WTC11 (cell line): ENCODE results near the gene SLC20A1. TPM values are rescaled to one million over a fixed set of nuclear protein-coding genes. Genes with fewer than 3 reads are reported as not detected.
A peak's percentile ranks its signal among the peaks of the same experiment; 100 is the strongest.

Source experiments
- ATAC-seq: fragments of 200-7000 bp; cut with Tn5 transposase; 2 replicates; pipeline ENCODE4 v1.10.0; 2021; ENCODE audit warnings: mild to moderate bottlenecking, moderate library complexity
- Bru-seq: library from RNA; stranded (reverse); fragments of 400-500 nt; gene quantifications from one replicate; lab custom pipeline; 2021; lab: Mats Ljungman, UMichigan
- CTCF ChIA-PET: fragments of 300-600 bp; sonication (Branson Sonifier 250); formaldehyde crosslinking; loops from one replicate; lab custom pipeline; 2021; ENCODE audit warnings: antibody characterized with exemption; lab: Charles Lee
- POLR2A ChIA-PET: fragments of 350-600 bp; sonication (Branson Sonifier 250); formaldehyde crosslinking; loops from one replicate; lab custom pipeline; 2021; ENCODE audit warnings: antibody characterized with exemption; lab: Charles Lee
- DNase-seq: peaks from one replicate; pipeline ENCODE4 v3.0.0; 2021; ENCODE audit warnings: low spot score
- H3K27ac Mint-ChIP-seq: 2 replicates; pipeline ENCODE4 v1.8.0; 2021; ENCODE audit warnings: mixed read lengths
- H3K27me3 Mint-ChIP-seq: 2 replicates; pipeline ENCODE4 v1.8.0; 2021; ENCODE audit warnings: low read depth, mild to moderate bottlenecking, moderate library complexity, mixed read lengths
- H3K36me3 Mint-ChIP-seq: 2 replicates; pipeline ENCODE4 v1.8.0; 2021; ENCODE audit warnings: mixed read lengths
- H3K4me1 Mint-ChIP-seq: 2 replicates; pipeline ENCODE4 v1.8.0; 2022; ENCODE audit warnings: mixed read lengths
- H3K4me3 Mint-ChIP-seq: 2 replicates; pipeline ENCODE4 v1.8.0; 2021; ENCODE audit warnings: mild to moderate bottlenecking, moderate library complexity, mixed read lengths
- H3K9me3 Mint-ChIP-seq: 2 replicates; pipeline ENCODE4 v1.8.0; 2021; ENCODE audit warnings: mixed read lengths
- ATF6 ChIP-seq: sonication (generic); formaldehyde crosslinking; IDR thresholded peaks from 2 replicates; pipeline ENCODE4 v1.8.1; 2023; ENCODE audit warnings: mild to moderate bottlenecking, missing genetic modification reagents
- CREM ChIP-seq: sonication (generic); formaldehyde crosslinking; IDR thresholded peaks from 2 replicates; pipeline ENCODE4 v1.8.1; 2022; ENCODE audit warnings: mild to moderate bottlenecking, missing genetic modification reagents, moderate library complexity
- CTCF ChIP-seq: fragments of 200-600 bp; IDR thresholded peaks from 2 replicates; pipeline ENCODE4 v1.8.0; 2022; ENCODE audit warnings: antibody characterized with exemption
- FOXJ3 ChIP-seq: sonication (generic); formaldehyde crosslinking; IDR thresholded peaks from 2 replicates; pipeline ENCODE4 v1.9.0; 2021; ENCODE audit warnings: missing genetic modification reagents, mild to moderate bottlenecking, borderline replicate concordance
- FOXK1 ChIP-seq: sonication (generic); formaldehyde crosslinking; IDR thresholded peaks from 2 replicates; pipeline ENCODE4 v1.8.0; 2022; ENCODE audit warnings: mild to moderate bottlenecking, moderate library complexity, missing genetic modification reagents
- GABPB1 ChIP-seq: sonication (generic); formaldehyde crosslinking; IDR thresholded peaks from 2 replicates; pipeline ENCODE4 v1.8.1; 2023; ENCODE audit warnings: mild to moderate bottlenecking, missing genetic modification reagents
- JAZF1 ChIP-seq: fragments of 250-450 bp; sonication (Bioruptor Pico); IDR thresholded peaks from 2 replicates; pipeline ENCODE4 v1.9.0; 2021; ENCODE audit warnings: moderate library complexity, mild to moderate bottlenecking, inconsistent platforms
- JUN ChIP-seq: sonication (generic); formaldehyde crosslinking; IDR thresholded peaks from 2 replicates; pipeline ENCODE4 v1.8.0; 2023; ENCODE audit warnings: mild to moderate bottlenecking, missing genetic modification reagents
- NFE2L1 ChIP-seq: sonication (generic); formaldehyde crosslinking; IDR thresholded peaks from 2 replicates; pipeline ENCODE4 v1.8.1; 2023; ENCODE audit warnings: missing genetic modification reagents
- PRDM15 ChIP-seq: sonication (generic); formaldehyde crosslinking; IDR thresholded peaks from 2 replicates; pipeline ENCODE4 v1.8.0; 2022; ENCODE audit warnings: missing genetic modification reagents
- RELA ChIP-seq: sonication (generic); formaldehyde crosslinking; IDR thresholded peaks from 2 replicates; pipeline ENCODE4 v1.8.1; 2022; ENCODE audit warnings: missing genetic modification reagents, mild to moderate bottlenecking, borderline replicate concordance
- SP1 ChIP-seq: sonication (generic); formaldehyde crosslinking; conservative IDR thresholded peaks from 2 replicates; pipeline ENCODE4 v1.8.1; 2022; ENCODE audit warnings: missing genetic modification reagents
- TEAD1 ChIP-seq: sonication (generic); formaldehyde crosslinking; IDR thresholded peaks from 2 replicates; pipeline ENCODE4 v1.8.0; 2022; ENCODE audit warnings: mild to moderate bottlenecking, missing genetic modification reagents
- TP53 ChIP-seq: sonication (generic); formaldehyde crosslinking; IDR thresholded peaks from 2 replicates; pipeline ENCODE4 v1.8.1; 2023; ENCODE audit warnings: mild to moderate bottlenecking, missing genetic modification reagents
- USF2 ChIP-seq: sonication (generic); formaldehyde crosslinking; IDR thresholded peaks from 2 replicates; pipeline ENCODE4 v1.8.1; 2023; ENCODE audit warnings: mild to moderate bottlenecking, missing genetic modification reagents, moderate library complexity
- ZBTB21 ChIP-seq: sonication (generic); formaldehyde crosslinking; IDR thresholded peaks from 2 replicates; pipeline ENCODE4 v1.8.1; 2023; ENCODE audit warnings: mild to moderate bottlenecking, missing genetic modification reagents, borderline replicate concordance
- ZNF423 ChIP-seq: fragments of 250-450 bp; sonication (Bioruptor Pico); IDR thresholded peaks from 2 replicates; pipeline ENCODE4 v2.1.2; 2022; ENCODE audit warnings: mild to moderate bottlenecking, moderate library complexity
- long read RNA-seq, 3 experiments: library from RNA in 1 of 3; library from capped mRNA in 1 of 3; library from polyadenylated mRNA in 1 of 3; unstranded in 2 of 3; stranded (forward) in 1 of 3; transcript quantifications; one replicate each; pipeline ENCODE4 v2.0.0, GENCODE V29; 2021
- total RNA-seq: library from RNA; stranded (reverse); gene quantifications from 3 replicates; pipeline ENCODE4 v1.2.3, GENCODE V29; 2021
- TF ChIP-seq, protein P1 (sequence below): fragments of 250-450 bp; sonication (Bioruptor Pico); conservative IDR thresholded peaks from 2 replicates; pipeline ENCODE4 v1.9.0; 2021; ENCODE audit warnings: mild to moderate bottlenecking
- TF ChIP-seq, protein P2 (sequence below): sonication (generic); formaldehyde crosslinking; IDR thresholded peaks from 2 replicates; pipeline ENCODE4 v1.8.1; 2022; ENCODE audit warnings: low read depth, mild to moderate bottlenecking, moderate library complexity, missing genetic modification reagents, borderline replicate concordance
- TF ChIP-seq, protein P3 (sequence below): sonication (generic); formaldehyde crosslinking; IDR thresholded peaks from 2 replicates; pipeline ENCODE4 v1.8.0; 2022; ENCODE audit warnings: mild to moderate bottlenecking, missing genetic modification reagents

SLC20A1 gene, protein sequence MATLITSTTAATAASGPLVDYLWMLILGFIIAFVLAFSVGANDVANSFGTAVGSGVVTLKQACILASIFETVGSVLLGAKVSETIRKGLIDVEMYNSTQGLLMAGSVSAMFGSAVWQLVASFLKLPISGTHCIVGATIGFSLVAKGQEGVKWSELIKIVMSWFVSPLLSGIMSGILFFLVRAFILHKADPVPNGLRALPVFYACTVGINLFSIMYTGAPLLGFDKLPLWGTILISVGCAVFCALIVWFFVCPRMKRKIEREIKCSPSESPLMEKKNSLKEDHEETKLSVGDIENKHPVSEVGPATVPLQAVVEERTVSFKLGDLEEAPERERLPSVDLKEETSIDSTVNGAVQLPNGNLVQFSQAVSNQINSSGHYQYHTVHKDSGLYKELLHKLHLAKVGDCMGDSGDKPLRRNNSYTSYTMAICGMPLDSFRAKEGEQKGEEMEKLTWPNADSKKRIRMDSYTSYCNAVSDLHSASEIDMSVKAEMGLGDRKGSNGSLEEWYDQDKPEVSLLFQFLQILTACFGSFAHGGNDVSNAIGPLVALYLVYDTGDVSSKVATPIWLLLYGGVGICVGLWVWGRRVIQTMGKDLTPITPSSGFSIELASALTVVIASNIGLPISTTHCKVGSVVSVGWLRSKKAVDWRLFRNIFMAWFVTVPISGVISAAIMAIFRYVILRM
- 59.9 to 64.4 TPM (median 60.1 TPM) in 3 replicates for total RNA-seq
- percentile 97 among the genes with signal in this experiment for Bru-seq, nascent RNA
- long read RNA-seq, experiment 1, transcript SLC20A1-201 (11 exons, 3,381 nt): major isoform, 540 of 677 reads
- long read RNA-seq, experiment 1, partial matches to known transcripts: 56 of 677 reads
- long read RNA-seq, experiment 1, other reads (novel, unspliced or antisense): 81 of 677 reads
- long read RNA-seq, experiment 2, transcript SLC20A1-201 (11 exons, 3,381 nt): major isoform, 31 of 77 reads
- long read RNA-seq, experiment 2, partial matches to known transcripts: 29 of 77 reads
- long read RNA-seq, experiment 2, other reads (novel, unspliced or antisense): 17 of 77 reads
- long read RNA-seq, experiment 3, transcript SLC20A1-201 (11 exons, 3,381 nt): major isoform, 17 of 38 reads
- long read RNA-seq, experiment 3, partial matches to known transcripts: 19 of 38 reads
- long read RNA-seq, experiment 3, other reads (novel, unspliced or antisense): 2 of 38 reads

DNA sequence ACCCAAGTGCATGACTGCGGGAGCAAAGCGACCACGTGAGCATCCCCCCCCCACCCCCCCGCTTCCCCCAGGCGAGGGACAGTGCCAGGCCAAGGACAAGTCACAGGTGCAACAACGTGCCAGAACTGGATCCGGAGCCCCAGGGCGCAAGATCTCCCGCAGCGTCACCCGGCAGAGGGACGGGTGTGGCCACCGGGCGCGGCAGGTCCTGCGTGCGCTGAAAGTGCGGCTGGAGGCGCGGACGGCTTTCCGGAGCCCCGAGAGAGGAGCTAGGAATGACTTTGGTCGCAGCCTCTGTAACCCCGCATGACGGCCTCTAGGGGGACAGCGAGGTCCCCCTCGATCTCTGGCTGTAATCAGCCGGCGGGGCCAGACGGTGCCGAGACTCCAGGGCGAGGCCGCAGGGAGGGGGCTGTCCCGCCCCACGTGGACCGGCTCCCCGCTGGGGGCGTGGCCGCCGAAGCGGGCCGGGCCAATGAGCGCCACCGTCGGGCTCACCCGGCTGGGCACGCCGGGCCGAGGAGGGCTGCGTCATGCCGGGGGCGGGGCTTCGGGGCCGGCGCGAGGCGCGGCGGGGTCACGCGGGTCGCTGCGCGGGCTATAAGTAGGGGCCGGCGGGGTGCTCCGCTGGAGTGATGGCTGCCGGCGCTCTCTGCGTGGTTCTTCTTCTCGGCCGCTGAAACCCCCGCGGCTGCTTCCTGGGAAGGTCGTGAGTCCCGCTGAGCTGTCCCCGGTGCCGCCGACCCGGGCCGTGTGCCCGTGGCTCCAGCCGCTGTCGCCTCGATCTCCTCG, at the start of gene SLC20A1:
TSS of gene SLC20A1 (plus strand) at position 630 of the 792 bp plus-strand sequence. CDS start 890 bp downstream, outside the sequence.
- H3K4me3 Mint-ChIP-seq: peak within 1 kb of the TSS; percentile 84
- H3K36me3 Mint-ChIP-seq: peaks cover 34% of the 10 kb centered on the region
- ATAC-seq (peak; percentile 95), DNase-seq (peak; percentile 96)
- peaks cover 17% of the 10 kb centered on the region for H3K27me3 Mint-ChIP-seq
- H3K4me1 Mint-ChIP-seq: peaks cover 30% of the 10 kb centered on the region
- ChIA-PET CTCF (interaction anchor here (0.5 to 4.6 kb wide), 23 partner anchors 11 to 323 kb away, joined by 3 to 77 read pairs (median 5); partner anchors contain the start of gene CHCHD5), POLR2A (interaction anchor here (0.5 to 1.5 kb wide), 5 partner anchors 14 to 79 kb away, joined by 3 to 4 read pairs (median 3); no protein-coding TSS in a partner anchor)
- H3K27ac Mint-ChIP-seq: peak within 1 kb of the TSS; percentile 87
- no peaks in the 10 kb centered on the region for H3K9me3 Mint-ChIP-seq
- TF ChIP-seq, protein P1, sequence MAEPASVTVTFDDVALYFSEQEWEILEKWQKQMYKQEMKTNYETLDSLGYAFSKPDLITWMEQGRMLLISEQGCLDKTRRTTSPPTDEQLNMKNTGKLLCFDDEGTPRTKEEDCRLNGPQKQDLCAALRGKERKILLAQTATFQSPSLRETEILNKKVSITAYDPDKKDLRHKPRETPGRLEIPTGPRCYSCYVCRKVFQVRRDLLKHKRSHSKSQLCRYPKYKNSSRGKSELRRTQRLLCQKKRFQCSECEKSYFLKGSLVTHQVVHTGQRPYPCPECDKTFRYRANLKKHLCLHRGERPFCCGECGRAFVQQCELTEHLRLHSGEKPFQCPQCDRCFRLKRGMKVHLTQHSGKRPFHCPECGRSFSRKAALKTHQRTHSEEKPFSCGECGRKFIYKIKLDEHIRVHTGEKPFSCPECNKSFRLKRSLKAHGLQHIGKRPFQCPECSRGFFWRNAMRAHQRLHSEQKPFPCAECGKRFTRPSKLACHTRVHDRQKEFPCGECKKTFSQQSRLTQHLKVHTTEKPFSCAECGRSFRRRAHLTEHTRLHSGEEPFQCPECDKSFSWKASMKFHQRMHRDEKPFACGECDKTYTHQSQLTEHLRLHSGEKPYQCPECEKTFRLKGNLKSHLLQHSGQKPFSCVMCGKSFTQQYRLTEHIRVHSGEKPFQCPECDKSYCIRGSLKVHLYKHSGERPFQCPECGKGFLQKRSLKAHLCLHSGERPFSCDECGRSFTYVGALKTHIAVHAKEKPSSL (CRISPR knock-in tag): no peak
- TF ChIP-seq SP1 (CRISPR knock-in tag) (peak; percentile 94), PRDM15 (CRISPR knock-in tag) (no peak), FOXJ3 (CRISPR knock-in tag) (no peak), USF2 (CRISPR knock-in tag) (peak; percentile 89), GABPB1 (CRISPR knock-in tag) (peak; percentile 39), ZBTB21 (CRISPR knock-in tag) (no peak), TEAD1 (CRISPR knock-in tag) (peak; percentile 14; the same call in 1 of the 2 replicates), JUN (CRISPR knock-in tag) (no peak), ZNF423 (CRISPR knock-in tag) (peak; percentile 43; the same call in 1 of the 2 replicates), CTCF (peak; percentile 73), JAZF1 (CRISPR knock-in tag) (no peak), TP53 (CRISPR knock-in tag) (no peak), ATF6 (CRISPR knock-in tag) (no peak), RELA (CRISPR knock-in tag) (no peak), NFE2L1 (CRISPR knock-in tag) (no peak), CREM (CRISPR knock-in tag) (no peak), FOXK1 (CRISPR knock-in tag) (0 out of 2 replicates have a peak, but pooled peaks have one; percentile 57)
- TF ChIP-seq, protein P2, sequence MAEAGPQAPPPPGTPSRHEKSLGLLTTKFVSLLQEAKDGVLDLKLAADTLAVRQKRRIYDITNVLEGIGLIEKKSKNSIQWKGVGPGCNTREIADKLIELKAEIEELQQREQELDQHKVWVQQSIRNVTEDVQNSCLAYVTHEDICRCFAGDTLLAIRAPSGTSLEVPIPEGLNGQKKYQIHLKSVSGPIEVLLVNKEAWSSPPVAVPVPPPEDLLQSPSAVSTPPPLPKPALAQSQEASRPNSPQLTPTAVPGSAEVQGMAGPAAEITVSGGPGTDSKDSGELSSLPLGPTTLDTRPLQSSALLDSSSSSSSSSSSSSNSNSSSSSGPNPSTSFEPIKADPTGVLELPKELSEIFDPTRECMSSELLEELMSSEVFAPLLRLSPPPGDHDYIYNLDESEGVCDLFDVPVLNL (CRISPR knock-in tag): 0 out of 2 replicates have a peak, but pooled peaks have one; percentile 14
- TF ChIP-seq, protein P3, sequence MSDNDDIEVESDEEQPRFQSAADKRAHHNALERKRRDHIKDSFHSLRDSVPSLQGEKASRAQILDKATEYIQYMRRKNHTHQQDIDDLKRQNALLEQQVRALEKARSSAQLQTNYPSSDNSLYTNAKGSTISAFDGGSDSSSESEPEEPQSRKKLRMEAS (CRISPR knock-in tag): peak; percentile 77
